K562 (cell line): Measurements from ENCODE around the gene WDR5B.

ENCODE experiments used
- GABPA ChIP-seq: fragments of 200-800 bp; sonication (Bioruptor generic); conservative IDR thresholded peaks from 2 replicates; pipeline ENCODE4 v1.6.1; 2016; ENCODE audit warnings: low read depth, missing genetic modification characterization, missing compliant biosample characterization
- HDAC6 ChIP-seq: IDR thresholded peaks from 2 replicates; pipeline ENCODE4 v1.6.1; 2012; ENCODE audit warnings: low read depth, mild to moderate bottlenecking, control low read depth, inconsistent platforms, low read length, moderate library complexity
- MAX ChIP-seq: sonication (generic); formaldehyde crosslinking; IDR thresholded peaks from 2 replicates; pipeline ENCODE4 v1.9.0; 2022; ENCODE audit warnings: mild to moderate bottlenecking, missing genetic modification reagents
- PKNOX1 ChIP-seq: fragments of 450-650 bp; IDR thresholded peaks from 2 replicates; pipeline ENCODE4 v1.6.1; 2016
- THRB ChIP-seq: fragments of 450-650 bp; formaldehyde crosslinking; conservative IDR thresholded peaks from 2 replicates; pipeline ENCODE4 v1.4.0; 2022; ENCODE audit warnings: mild to moderate bottlenecking, missing genetic modification characterization
- USF1 ChIP-seq: sonication (generic); formaldehyde crosslinking; IDR thresholded peaks from 2 replicates; pipeline ENCODE4 v1.9.0; 2022; ENCODE audit warnings: mild to moderate bottlenecking, missing genetic modification reagents
- ZFP1 ChIP-seq: fragments of 450-650 bp; formaldehyde crosslinking; IDR thresholded peaks from 2 replicates; pipeline ENCODE4 v1.4.0; 2020; ENCODE audit warnings: mild to moderate bottlenecking, mixed read lengths
- ZNF274 ChIP-seq: IDR thresholded peaks from 2 replicates; pipeline ENCODE4 v1.6.1; 2011; ENCODE audit warnings: low read depth, mild to moderate bottlenecking, low read length, moderate library complexity, borderline replicate concordance
- ZNF780A ChIP-seq: fragments of 250-450 bp; sonication (Bioruptor Pico); IDR thresholded peaks from 2 replicates; pipeline ENCODE4 v1.5.0; 2021; ENCODE audit warnings: mild to moderate bottlenecking

GRCh38 chr3:122391681-122392446, 24.0 kb downstream of the WDR5B start:
- TF ChIP-seq ZFP1 (no peak), MAX (CRISPR knock-in tag) (no peak), ZNF274 (no peak), USF1 (no peak), ZNF780A (CRISPR knock-in tag) (no peak), HDAC6 (no peak), GABPA (tag) (no peak), THRB (CRISPR knock-in tag) (no peak), PKNOX1 (no peak)
